Caco-2 (cell line): Measurements from ENCODE around the gene NT5C1A. TPM values are rescaled to one million over a fixed set of nuclear protein-coding genes. Genes with fewer than 3 reads are reported as not detected.

ENCODE experiments used
- BruUV-seq: library from RNA; stranded (reverse); fragments of 400-500 nt; replicated peaks from 2 replicates; lab custom pipeline; 2021; lab: Mats Ljungman, UMichigan
- CTCF ChIA-PET: fragments of 300-600 bp; sonication (Branson Sonifier 250); formaldehyde crosslinking; loops from one replicate; lab custom pipeline; 2022; ENCODE audit warnings: antibody characterized with exemption; lab: Charles Lee
- POLR2A ChIA-PET: fragments of 300-600 bp; sonication (Branson Sonifier 250); formaldehyde crosslinking; loops from one replicate; lab custom pipeline; 2022; ENCODE audit warnings: antibody characterized with exemption; lab: Charles Lee
- DNase-seq, 2 experiments: peaks; one replicate each; pipeline versions ENCODE4 v3.0.0 to v3.0.0-alpha.2; 2020 to 2022
- H3K27me3 ChIP-seq: replicated peaks from 2 replicates; pipeline ENCODE4 v1.6.0; 2011; ENCODE audit warnings: low read length; ENCODE audit not compliant: control insufficient read depth, insufficient read depth
- H3K36me3 ChIP-seq: 2 replicates; pipeline ENCODE4 v1.5.1; 2011; ENCODE audit warnings: low read length; ENCODE audit not compliant: control insufficient read depth, insufficient read depth
- H3K4me1 ChIP-seq: fragments of 250-450 bp; sonication (Bioruptor Pico); 2 replicates; pipeline ENCODE4 v1.5.1; 2020; ENCODE audit warnings: mild to moderate bottlenecking
- H3K4me3 ChIP-seq: 2 replicates; pipeline ENCODE4 v1.5.1; 2011; ENCODE audit warnings: low read depth, mild to moderate bottlenecking, control low read depth, low read length
- H3K9me3 ChIP-seq: fragments of 250-450 bp; sonication (Bioruptor Pico); 2 replicates; pipeline ENCODE4 v1.5.1; 2020; ENCODE audit warnings: mild to moderate bottlenecking, moderate library complexity
- H3K27ac Mint-ChIP-seq: one replicate; pipeline ENCODE4 v1.8.0; 2022; ENCODE audit warnings: mixed read lengths; ENCODE audit not compliant: unreplicated experiment
- H3K27me3 Mint-ChIP-seq: one replicate; pipeline ENCODE4 v1.8.0; 2022; ENCODE audit warnings: mixed read lengths; ENCODE audit not compliant: insufficient read depth, unreplicated experiment
- H3K36me3 Mint-ChIP-seq: one replicate; pipeline ENCODE4 v1.8.0; 2022; ENCODE audit warnings: mild to moderate bottlenecking, mixed read lengths; ENCODE audit not compliant: insufficient read depth, unreplicated experiment
- H3K4me1 Mint-ChIP-seq: one replicate; pipeline ENCODE4 v1.8.0; 2022; ENCODE audit warnings: low read depth, mixed read lengths; ENCODE audit not compliant: unreplicated experiment
- H3K4me3 Mint-ChIP-seq: one replicate; pipeline ENCODE4 v1.8.0; 2022; ENCODE audit warnings: mild to moderate bottlenecking, moderate library complexity, mixed read lengths; ENCODE audit not compliant: unreplicated experiment
- H3K9me3 Mint-ChIP-seq: one replicate; pipeline ENCODE4 v1.8.0; 2022; ENCODE audit warnings: mixed read lengths; ENCODE audit not compliant: unreplicated experiment
- intact Hi-C: fragments of 100-400 bp; cut with micrococcal nuclease; formaldehyde crosslinking; loops from one replicate; pipeline ENCODE4 v1.10.0; 2022; ENCODE audit not compliant: unreplicated experiment
- total RNA-seq: library from RNA; stranded (reverse); gene quantifications from 2 replicates; pipeline ENCODE4 v1.2.3, GENCODE V29; 2022
- TF ChIP-seq, protein P1 (sequence below), 2 experiments: fragments of 200-600 bp in 1 of 2; IDR thresholded peaks; 1 replicate in 1 of 2; 2 replicates in 1 of 2; pipeline versions ENCODE4 v1.5.1 to v1.8.0; 2011 to 2022; ENCODE audit warnings: antibody characterized with exemption in 1 of 2, control low read depth in 1 of 2, inconsistent platforms in 1 of 2, low read depth in 1 of 2, low read length in 1 of 2, mild to moderate bottlenecking in 1 of 2, moderate library complexity in 1 of 2; ENCODE audit not compliant: insufficient read depth in 1 of 2, severe bottlenecking in 1 of 2, unreplicated experiment in 1 of 2

Gene NT5C1A
- total RNA-seq, 1 experiment from 2014 or later: not detected

DNA sequence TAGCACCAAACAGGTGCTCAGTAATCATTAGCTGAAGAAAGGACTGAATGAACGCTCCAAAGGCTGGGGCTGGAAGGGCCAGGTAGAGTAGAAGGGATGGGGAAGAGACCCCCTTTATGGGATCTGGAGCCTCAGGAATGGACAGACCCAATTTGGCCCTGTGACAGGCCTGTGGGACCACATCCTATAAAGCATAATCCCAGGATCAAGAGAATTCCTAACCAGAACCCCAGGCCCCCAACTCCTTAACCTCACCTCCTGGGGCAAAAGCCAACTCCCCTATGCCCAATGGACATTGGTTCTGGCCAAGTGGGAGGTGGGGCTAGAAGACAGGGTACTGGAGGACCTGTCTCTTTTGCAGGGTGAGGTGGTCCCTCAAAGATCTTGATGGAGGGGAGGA, 10.1 kb upstream of the NT5C1A start:
- Mint-ChIP-seq H3K9me3 (no peaks in the 10 kb centered on the region), H3K4me3 (no peak overlapping the region), H3K4me1 (no peaks in the 10 kb centered on the region), H3K27ac (no peak overlapping the region), H3K36me3 (no peaks in the 10 kb centered on the region), H3K27me3 (peaks cover 8% of the 10 kb centered on the region)
- Histone ChIP-seq H3K9me3 (no peaks in the 10 kb centered on the region), H3K36me3 (no peaks in the 10 kb centered on the region), H3K4me1 (no peaks in the 10 kb centered on the region), H3K4me3 (no peak overlapping the region), H3K27me3 (no peaks in the 10 kb centered on the region)
- TF ChIP-seq, protein P1, sequence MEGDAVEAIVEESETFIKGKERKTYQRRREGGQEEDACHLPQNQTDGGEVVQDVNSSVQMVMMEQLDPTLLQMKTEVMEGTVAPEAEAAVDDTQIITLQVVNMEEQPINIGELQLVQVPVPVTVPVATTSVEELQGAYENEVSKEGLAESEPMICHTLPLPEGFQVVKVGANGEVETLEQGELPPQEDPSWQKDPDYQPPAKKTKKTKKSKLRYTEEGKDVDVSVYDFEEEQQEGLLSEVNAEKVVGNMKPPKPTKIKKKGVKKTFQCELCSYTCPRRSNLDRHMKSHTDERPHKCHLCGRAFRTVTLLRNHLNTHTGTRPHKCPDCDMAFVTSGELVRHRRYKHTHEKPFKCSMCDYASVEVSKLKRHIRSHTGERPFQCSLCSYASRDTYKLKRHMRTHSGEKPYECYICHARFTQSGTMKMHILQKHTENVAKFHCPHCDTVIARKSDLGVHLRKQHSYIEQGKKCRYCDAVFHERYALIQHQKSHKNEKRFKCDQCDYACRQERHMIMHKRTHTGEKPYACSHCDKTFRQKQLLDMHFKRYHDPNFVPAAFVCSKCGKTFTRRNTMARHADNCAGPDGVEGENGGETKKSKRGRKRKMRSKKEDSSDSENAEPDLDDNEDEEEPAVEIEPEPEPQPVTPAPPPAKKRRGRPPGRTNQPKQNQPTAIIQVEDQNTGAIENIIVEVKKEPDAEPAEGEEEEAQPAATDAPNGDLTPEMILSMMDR (IDR thresholded peaks at IDR 0.05; ENCODE audit: insufficient read depth in 1 of 2, low read depth in 1 of 2, low read length in 1 of 2, severe bottlenecking in 1 of 2, unreplicated experiment in 1 of 2): no peak
- BruUV-seq: no TSS peak
- CTCF ChIA-PET: no interaction called here
- no peak for DNase-seq
- POLR2A ChIA-PET: no interaction called here
- intact Hi-C loops: no loop called here

GRCh38 chr1:39681294-39681693, 9.4 kb upstream of the NT5C1A start:
- ChIA-PET CTCF (no interaction called here), POLR2A (no interaction called here)
- no peaks in the 10 kb centered on the region for H3K4me1 Mint-ChIP-seq
- no peak overlapping the region for H3K27ac Mint-ChIP-seq
- H3K36me3 Mint-ChIP-seq: no peaks in the 10 kb centered on the region
- intact Hi-C loops: no loop called here
- no peak overlapping the region for H3K4me3 ChIP-seq
- H3K36me3 ChIP-seq: no peaks in the 10 kb centered on the region
- no peaks in the 10 kb centered on the region for H3K9me3 Mint-ChIP-seq
- no peaks in the 10 kb centered on the region for H3K27me3 ChIP-seq
- H3K9me3 ChIP-seq: no peaks in the 10 kb centered on the region
- TF ChIP-seq, protein P1 (IDR thresholded peaks at IDR 0.05; ENCODE audit: insufficient read depth in 1 of 2, low read depth in 1 of 2, low read length in 1 of 2, severe bottlenecking in 1 of 2, unreplicated experiment in 1 of 2): no peak
- H3K4me3 Mint-ChIP-seq: no peak overlapping the region
- DNase-seq: no peak
- H3K4me1 ChIP-seq: no peaks in the 10 kb centered on the region
- BruUV-seq: no TSS peak
- peaks cover 8% of the 10 kb centered on the region for H3K27me3 Mint-ChIP-seq

DNA sequence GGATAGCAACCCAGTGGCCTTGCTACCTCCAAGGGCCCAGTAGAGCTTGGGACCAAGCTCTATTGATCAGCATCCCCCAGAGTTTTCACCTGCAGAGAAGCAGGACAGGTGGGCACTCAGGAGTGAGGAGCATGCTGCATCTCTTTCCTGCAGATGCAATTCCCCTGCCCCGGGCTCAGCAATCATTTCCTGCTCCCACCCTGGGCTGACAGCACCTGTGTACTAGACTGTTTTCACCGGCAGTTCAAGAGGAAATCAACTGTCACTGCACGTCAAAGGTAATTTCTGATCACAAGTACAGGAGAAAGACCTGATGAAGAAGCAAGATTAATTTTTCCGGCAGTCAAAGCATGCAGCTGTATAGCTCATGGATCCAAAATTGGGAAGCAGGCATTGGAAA, 8.8 kb upstream of the NT5C1A start:
- POLR2A ChIA-PET: no interaction called here

More for the DNA sequence above, 8.8 kb upstream of the NT5C1A start:
- TF ChIP-seq, protein P1 (IDR thresholded peaks at IDR 0.05; ENCODE audit: insufficient read depth in 1 of 2, low read depth in 1 of 2, low read length in 1 of 2, severe bottlenecking in 1 of 2, unreplicated experiment in 1 of 2): no peak
- Histone ChIP-seq H3K4me1 (no peaks in the 10 kb centered on the region), H3K36me3 (no peaks in the 10 kb centered on the region), H3K4me3 (no peak overlapping the region), H3K9me3 (no peaks in the 10 kb centered on the region), H3K27me3 (no peaks in the 10 kb centered on the region)
- CTCF ChIA-PET: no interaction called here
- DNase-seq: no peak
- Mint-ChIP-seq H3K4me3 (no peak overlapping the region), H3K4me1 (no peaks in the 10 kb centered on the region), H3K27ac (no peak overlapping the region), H3K36me3 (no peaks in the 10 kb centered on the region), H3K9me3 (no peaks in the 10 kb centered on the region), H3K27me3 (peaks cover 8% of the 10 kb centered on the region)
- BruUV-seq: no TSS peak
- intact Hi-C loops: no loop called here
